Measurements from ENCODE around the gene PIGM.

DNA sequence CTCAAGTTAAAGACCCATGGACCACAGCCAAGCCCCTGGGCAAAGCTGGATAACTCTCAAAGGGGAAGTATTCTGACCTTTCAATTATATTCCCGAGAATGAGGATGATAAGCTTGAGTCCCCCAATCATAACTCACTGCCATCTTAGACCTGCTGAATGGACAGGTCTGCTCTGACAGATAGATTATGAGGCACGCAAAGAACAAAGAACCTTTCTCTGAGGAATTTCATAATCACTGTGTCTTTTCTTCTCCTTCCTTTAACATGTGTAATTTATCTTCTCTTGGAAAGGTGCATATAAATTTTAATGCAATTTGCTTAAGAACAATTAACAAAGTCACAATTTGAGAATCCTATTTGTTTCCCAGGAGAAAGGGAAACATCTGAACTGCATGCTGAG lies 22.0 kb downstream of the PIGM start:
- TF ChIP-seq EZH2 (IDR thresholded peaks at IDR 0.05; ENCODE audit: low read depth, unreplicated experiment) = no peak
- TF ChIP-seq, protein P1, sequence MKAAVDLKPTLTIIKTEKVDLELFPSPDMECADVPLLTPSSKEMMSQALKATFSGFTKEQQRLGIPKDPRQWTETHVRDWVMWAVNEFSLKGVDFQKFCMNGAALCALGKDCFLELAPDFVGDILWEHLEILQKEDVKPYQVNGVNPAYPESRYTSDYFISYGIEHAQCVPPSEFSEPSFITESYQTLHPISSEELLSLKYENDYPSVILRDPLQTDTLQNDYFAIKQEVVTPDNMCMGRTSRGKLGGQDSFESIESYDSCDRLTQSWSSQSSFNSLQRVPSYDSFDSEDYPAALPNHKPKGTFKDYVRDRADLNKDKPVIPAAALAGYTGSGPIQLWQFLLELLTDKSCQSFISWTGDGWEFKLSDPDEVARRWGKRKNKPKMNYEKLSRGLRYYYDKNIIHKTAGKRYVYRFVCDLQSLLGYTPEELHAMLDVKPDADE (IDR thresholded peaks at IDR 0.05) = no peak
- TF ChIP-seq POLR2AphosphoS5 (IDR thresholded peaks at IDR 0.05; ENCODE audit: low read depth) = no peak
- TF ChIP-seq, protein P2, sequence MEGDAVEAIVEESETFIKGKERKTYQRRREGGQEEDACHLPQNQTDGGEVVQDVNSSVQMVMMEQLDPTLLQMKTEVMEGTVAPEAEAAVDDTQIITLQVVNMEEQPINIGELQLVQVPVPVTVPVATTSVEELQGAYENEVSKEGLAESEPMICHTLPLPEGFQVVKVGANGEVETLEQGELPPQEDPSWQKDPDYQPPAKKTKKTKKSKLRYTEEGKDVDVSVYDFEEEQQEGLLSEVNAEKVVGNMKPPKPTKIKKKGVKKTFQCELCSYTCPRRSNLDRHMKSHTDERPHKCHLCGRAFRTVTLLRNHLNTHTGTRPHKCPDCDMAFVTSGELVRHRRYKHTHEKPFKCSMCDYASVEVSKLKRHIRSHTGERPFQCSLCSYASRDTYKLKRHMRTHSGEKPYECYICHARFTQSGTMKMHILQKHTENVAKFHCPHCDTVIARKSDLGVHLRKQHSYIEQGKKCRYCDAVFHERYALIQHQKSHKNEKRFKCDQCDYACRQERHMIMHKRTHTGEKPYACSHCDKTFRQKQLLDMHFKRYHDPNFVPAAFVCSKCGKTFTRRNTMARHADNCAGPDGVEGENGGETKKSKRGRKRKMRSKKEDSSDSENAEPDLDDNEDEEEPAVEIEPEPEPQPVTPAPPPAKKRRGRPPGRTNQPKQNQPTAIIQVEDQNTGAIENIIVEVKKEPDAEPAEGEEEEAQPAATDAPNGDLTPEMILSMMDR (conservative IDR thresholded peaks at IDR 0.05; ENCODE audit: low read depth in 2 of 2) = no peak
- no peak for TF ChIP-seq ZNF114 (CRISPR knock-in tag; IDR thresholded peaks at IDR 0.05)
- TF ChIP-seq CREB1 (CRISPR knock-in tag; IDR thresholded peaks at IDR 0.05; ENCODE audit: low read depth) = no peak
- no peak for TF ChIP-seq EZH2phosphoT487 (IDR thresholded peaks at IDR 0.05; ENCODE audit: unreplicated experiment)
- TF ChIP-seq NANOG (IDR thresholded peaks at IDR 0.05; ENCODE audit: borderline replicate concordance) = no peak
- TF ChIP-seq, protein P3, sequence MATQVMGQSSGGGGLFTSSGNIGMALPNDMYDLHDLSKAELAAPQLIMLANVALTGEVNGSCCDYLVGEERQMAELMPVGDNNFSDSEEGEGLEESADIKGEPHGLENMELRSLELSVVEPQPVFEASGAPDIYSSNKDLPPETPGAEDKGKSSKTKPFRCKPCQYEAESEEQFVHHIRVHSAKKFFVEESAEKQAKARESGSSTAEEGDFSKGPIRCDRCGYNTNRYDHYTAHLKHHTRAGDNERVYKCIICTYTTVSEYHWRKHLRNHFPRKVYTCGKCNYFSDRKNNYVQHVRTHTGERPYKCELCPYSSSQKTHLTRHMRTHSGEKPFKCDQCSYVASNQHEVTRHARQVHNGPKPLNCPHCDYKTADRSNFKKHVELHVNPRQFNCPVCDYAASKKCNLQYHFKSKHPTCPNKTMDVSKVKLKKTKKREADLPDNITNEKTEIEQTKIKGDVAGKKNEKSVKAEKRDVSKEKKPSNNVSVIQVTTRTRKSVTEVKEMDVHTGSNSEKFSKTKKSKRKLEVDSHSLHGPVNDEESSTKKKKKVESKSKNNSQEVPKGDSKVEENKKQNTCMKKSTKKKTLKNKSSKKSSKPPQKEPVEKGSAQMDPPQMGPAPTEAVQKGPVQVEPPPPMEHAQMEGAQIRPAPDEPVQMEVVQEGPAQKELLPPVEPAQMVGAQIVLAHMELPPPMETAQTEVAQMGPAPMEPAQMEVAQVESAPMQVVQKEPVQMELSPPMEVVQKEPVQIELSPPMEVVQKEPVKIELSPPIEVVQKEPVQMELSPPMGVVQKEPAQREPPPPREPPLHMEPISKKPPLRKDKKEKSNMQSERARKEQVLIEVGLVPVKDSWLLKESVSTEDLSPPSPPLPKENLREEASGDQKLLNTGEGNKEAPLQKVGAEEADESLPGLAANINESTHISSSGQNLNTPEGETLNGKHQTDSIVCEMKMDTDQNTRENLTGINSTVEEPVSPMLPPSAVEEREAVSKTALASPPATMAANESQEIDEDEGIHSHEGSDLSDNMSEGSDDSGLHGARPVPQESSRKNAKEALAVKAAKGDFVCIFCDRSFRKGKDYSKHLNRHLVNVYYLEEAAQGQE (IDR thresholded peaks at IDR 0.05; ENCODE audit: unreplicated experiment) = no peak
- TF ChIP-seq, protein P4, sequence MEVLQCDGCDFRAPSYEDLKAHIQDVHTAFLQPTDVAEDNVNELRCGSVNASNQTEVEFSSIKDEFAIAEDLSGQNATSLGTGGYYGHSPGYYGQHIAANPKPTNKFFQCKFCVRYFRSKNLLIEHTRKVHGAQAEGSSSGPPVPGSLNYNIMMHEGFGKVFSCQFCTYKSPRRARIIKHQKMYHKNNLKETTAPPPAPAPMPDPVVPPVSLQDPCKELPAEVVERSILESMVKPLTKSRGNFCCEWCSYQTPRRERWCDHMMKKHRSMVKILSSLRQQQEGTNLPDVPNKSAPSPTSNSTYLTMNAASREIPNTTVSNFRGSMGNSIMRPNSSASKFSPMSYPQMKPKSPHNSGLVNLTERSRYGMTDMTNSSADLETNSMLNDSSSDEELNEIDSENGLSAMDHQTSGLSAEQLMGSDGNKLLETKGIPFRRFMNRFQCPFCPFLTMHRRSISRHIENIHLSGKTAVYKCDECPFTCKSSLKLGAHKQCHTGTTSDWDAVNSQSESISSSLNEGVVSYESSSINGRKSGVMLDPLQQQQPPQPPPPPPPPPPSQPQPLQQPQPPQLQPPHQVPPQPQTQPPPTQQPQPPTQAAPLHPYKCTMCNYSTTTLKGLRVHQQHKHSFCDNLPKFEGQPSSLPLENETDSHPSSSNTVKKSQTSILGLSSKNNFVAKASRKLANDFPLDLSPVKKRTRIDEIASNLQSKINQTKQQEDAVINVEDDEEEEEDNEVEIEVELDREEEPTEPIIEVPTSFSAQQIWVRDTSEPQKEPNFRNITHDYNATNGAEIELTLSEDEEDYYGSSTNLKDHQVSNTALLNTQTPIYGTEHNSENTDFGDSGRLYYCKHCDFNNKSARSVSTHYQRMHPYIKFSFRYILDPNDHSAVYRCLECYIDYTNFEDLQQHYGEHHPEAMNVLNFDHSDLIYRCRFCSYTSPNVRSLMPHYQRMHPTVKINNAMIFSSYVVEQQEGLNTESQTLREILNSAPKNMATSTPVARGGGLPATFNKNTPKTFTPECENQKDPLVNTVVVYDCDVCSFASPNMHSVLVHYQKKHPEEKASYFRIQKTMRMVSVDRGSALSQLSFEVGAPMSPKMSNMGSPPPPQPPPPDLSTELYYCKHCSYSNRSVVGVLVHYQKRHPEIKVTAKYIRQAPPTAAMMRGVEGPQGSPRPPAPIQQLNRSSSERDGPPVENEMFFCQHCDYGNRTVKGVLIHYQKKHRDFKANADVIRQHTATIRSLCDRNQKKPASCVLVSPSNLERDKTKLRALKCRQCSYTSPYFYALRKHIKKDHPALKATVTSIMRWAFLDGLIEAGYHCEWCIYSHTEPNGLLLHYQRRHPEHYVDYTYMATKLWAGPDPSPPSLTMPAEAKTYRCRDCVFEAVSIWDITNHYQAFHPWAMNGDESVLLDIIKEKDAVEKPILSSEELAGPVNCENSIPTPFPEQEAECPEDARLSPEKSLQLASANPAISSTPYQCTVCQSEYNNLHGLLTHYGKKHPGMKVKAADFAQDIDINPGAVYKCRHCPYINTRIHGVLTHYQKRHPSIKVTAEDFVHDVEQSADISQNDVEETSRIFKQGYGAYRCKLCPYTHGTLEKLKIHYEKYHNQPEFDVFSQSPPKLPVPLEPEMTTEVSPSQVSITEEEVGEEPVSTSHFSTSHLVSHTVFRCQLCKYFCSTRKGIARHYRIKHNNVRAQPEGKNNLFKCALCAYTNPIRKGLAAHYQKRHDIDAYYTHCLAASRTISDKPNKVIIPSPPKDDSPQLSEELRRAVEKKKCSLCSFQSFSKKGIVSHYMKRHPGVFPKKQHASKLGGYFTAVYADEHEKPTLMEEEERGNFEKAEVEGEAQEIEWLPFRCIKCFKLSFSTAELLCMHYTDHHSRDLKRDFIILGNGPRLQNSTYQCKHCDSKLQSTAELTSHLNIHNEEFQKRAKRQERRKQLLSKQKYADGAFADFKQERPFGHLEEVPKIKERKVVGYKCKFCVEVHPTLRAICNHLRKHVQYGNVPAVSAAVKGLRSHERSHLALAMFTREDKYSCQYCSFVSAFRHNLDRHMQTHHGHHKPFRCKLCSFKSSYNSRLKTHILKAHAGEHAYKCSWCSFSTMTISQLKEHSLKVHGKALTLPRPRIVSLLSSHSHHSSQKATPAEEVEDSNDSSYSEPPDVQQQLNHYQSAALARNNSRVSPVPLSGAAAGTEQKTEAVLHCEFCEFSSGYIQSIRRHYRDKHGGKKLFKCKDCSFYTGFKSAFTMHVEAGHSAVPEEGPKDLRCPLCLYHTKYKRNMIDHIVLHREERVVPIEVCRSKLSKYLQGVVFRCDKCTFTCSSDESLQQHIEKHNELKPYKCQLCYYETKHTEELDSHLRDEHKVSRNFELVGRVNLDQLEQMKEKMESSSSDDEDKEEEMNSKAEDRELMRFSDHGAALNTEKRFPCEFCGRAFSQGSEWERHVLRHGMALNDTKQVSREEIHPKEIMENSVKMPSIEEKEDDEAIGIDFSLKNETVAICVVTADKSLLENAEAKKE (CRISPR knock-in tag; IDR thresholded peaks at IDR 0.05) = no peak
- TF ChIP-seq JUNB (IDR thresholded peaks at IDR 0.05; ENCODE audit: unreplicated experiment) = no peak

Measured in GM23338 (cell line).